Stimulated activated memory B cell treated with anti-CD40 and anti-IgM and Interleukin-4, amounts not matched to agents 10 μg/mL and 1 μg/mL and 100 μg/mL, for 72 hours (primary cell): Measurements from ENCODE around the gene FBRSL1.
"Not testable (repeated sequence)": the region's sequence is repeated elsewhere in the genome, so short reads cannot be mapped to it uniquely, and the experiment has no call there.

Source experiments
- ATAC-seq: fragments of 150-1000 bp; cut with Tn5 transposase; 2 replicates; pipeline ENCODE4 v1.10.0; 2021
- H3K27ac Mint-ChIP-seq: one replicate; pipeline ENCODE4 v1.8.0; 2022; ENCODE audit warnings: mild to moderate bottlenecking, mixed read lengths
- H3K27me3 Mint-ChIP-seq: one replicate; pipeline ENCODE4 v1.8.0; 2022; ENCODE audit warnings: mixed read lengths
- H3K36me3 Mint-ChIP-seq: one replicate; pipeline ENCODE4 v1.8.0; 2022; ENCODE audit warnings: mixed read lengths
- H3K4me1 Mint-ChIP-seq: one replicate; pipeline ENCODE4 v1.8.0; 2022; ENCODE audit warnings: mixed read lengths
- H3K4me3 Mint-ChIP-seq: one replicate; pipeline ENCODE4 v1.8.0; 2022; ENCODE audit warnings: mild to moderate bottlenecking, moderate library complexity, mixed read lengths
- H3K9me3 Mint-ChIP-seq: one replicate; pipeline ENCODE4 v1.8.0; 2022; ENCODE audit warnings: mixed read lengths

Gene FBRSL1

GRCh38 chr12:132522592-132523380, 32.8 kb downstream of the FBRSL1 start:
- H3K36me3 Mint-ChIP-seq = peaks cover 24% of the 10 kb centered on the region
- no peak overlapping the region for H3K27ac Mint-ChIP-seq
- H3K27me3 Mint-ChIP-seq = no peaks in the 10 kb centered on the region
- no peak overlapping the region for H3K4me3 Mint-ChIP-seq
- peaks cover 10% of the 10 kb centered on the region for H3K9me3 Mint-ChIP-seq
- ATAC-seq = no peak
- peaks cover 53% of the 10 kb centered on the region for H3K4me1 Mint-ChIP-seq

GRCh38 chr12:132523576-132524331, 33.8 kb downstream of the FBRSL1 start:
- no peak overlapping the region for H3K27ac Mint-ChIP-seq
- no peaks in the 10 kb centered on the region for H3K27me3 Mint-ChIP-seq
- peaks cover 2% of the 10 kb centered on the region for H3K9me3 Mint-ChIP-seq
- no peak overlapping the region for H3K4me3 Mint-ChIP-seq
- peak; percentile 80 for ATAC-seq
- peaks cover 45% of the 10 kb centered on the region for H3K4me1 Mint-ChIP-seq
- peaks cover 15% of the 10 kb centered on the region for H3K36me3 Mint-ChIP-seq

GRCh38 chr12:132524405-132524804, 34.5 kb downstream of the FBRSL1 start:
- no peaks in the 10 kb centered on the region for H3K9me3 Mint-ChIP-seq
- no peak for ATAC-seq
- peaks cover 9% of the 10 kb centered on the region for H3K36me3 Mint-ChIP-seq
- H3K4me3 Mint-ChIP-seq = no peak overlapping the region
- no peaks in the 10 kb centered on the region for H3K27me3 Mint-ChIP-seq
- no peak overlapping the region for H3K27ac Mint-ChIP-seq
- H3K4me1 Mint-ChIP-seq = peaks cover 39% of the 10 kb centered on the region

- H3K27me3 Mint-ChIP-seq = no peaks in the 10 kb centered on the region
- no peak overlapping the region for H3K4me3 Mint-ChIP-seq
- ATAC-seq = no peak
- H3K4me1 Mint-ChIP-seq = peaks cover 39% of the 10 kb centered on the region
- H3K9me3 Mint-ChIP-seq = no peaks in the 10 kb centered on the region
- peaks cover 11% of the 10 kb centered on the region for H3K36me3 Mint-ChIP-seq
- H3K27ac Mint-ChIP-seq = no peak overlapping the region
These were observed 35.3 kb downstream of the FBRSL1 start for GRCh38 chr12:132525011-132525832.

- peaks cover 9% of the 10 kb centered on the region for H3K36me3 Mint-ChIP-seq
- ATAC-seq = no peak
- H3K9me3 Mint-ChIP-seq = no peaks in the 10 kb centered on the region
- no peak overlapping the region for H3K27ac Mint-ChIP-seq
- H3K4me3 Mint-ChIP-seq = no peak overlapping the region
- H3K27me3 Mint-ChIP-seq = no peaks in the 10 kb centered on the region
- H3K4me1 Mint-ChIP-seq = peaks cover 33% of the 10 kb centered on the region
These were observed 36.0 kb downstream of the FBRSL1 start for GRCh38 chr12:132525833-132526455.

GRCh38 chr12:132527186-132527882, 37.4 kb downstream of the FBRSL1 start:
- H3K27ac Mint-ChIP-seq = no peak overlapping the region
- H3K27me3 Mint-ChIP-seq = no peaks in the 10 kb centered on the region
- no peak overlapping the region for H3K4me3 Mint-ChIP-seq
- no peaks in the 10 kb centered on the region for H3K9me3 Mint-ChIP-seq
- H3K36me3 Mint-ChIP-seq = peaks cover 9% of the 10 kb centered on the region
- peaks cover 22% of the 10 kb centered on the region for H3K4me1 Mint-ChIP-seq
- ATAC-seq = no peak

- Mint-ChIP-seq H3K4me3 (no peak overlapping the region), H3K36me3 (peaks cover 9% of the 10 kb centered on the region), H3K9me3 (no peaks in the 10 kb centered on the region), H3K27ac (no peak overlapping the region), H3K27me3 (no peaks in the 10 kb centered on the region), H3K4me1 (peaks cover 21% of the 10 kb centered on the region)
- no peak for ATAC-seq
These were observed 37.9 kb downstream of the FBRSL1 start for GRCh38 chr12:132527883-132528264.

- no peak overlapping the region for H3K27ac Mint-ChIP-seq
These were observed 38.7 kb downstream of the FBRSL1 start for GRCh38 chr12:132528564-132529106.

GRCh38 chr12:132529156-132529839, 39.3 kb downstream of the FBRSL1 start:
- Mint-ChIP-seq H3K4me1 (peaks cover 8% of the 10 kb centered on the region), H3K27me3 (no peaks in the 10 kb centered on the region), H3K4me3 (no peak overlapping the region), H3K9me3 (no peaks in the 10 kb centered on the region), H3K27ac (no peak overlapping the region), H3K36me3 (peaks cover 15% of the 10 kb centered on the region)
- no peak for ATAC-seq

More at GRCh38 chr12:132528564-132529106, 38.7 kb downstream of the FBRSL1 start:
- no peak overlapping the region for H3K4me3 Mint-ChIP-seq
- no peaks in the 10 kb centered on the region for H3K9me3 Mint-ChIP-seq
- H3K36me3 Mint-ChIP-seq = peaks cover 13% of the 10 kb centered on the region
- H3K4me1 Mint-ChIP-seq = peaks cover 13% of the 10 kb centered on the region
- no peak for ATAC-seq
- no peaks in the 10 kb centered on the region for H3K27me3 Mint-ChIP-seq

- no peaks in the 10 kb centered on the region for H3K9me3 Mint-ChIP-seq
- H3K27ac Mint-ChIP-seq = no peak overlapping the region
- H3K4me1 Mint-ChIP-seq = peaks cover 8% of the 10 kb centered on the region
- ATAC-seq = no peak
- H3K36me3 Mint-ChIP-seq = peaks cover 21% of the 10 kb centered on the region
- no peak overlapping the region for H3K4me3 Mint-ChIP-seq
- H3K27me3 Mint-ChIP-seq = no peaks in the 10 kb centered on the region
These were observed 40.0 kb downstream of the FBRSL1 start for GRCh38 chr12:132529906-132530305.

GRCh38 chr12:132530447-132530846, 40.5 kb downstream of the FBRSL1 start:
- no peak for ATAC-seq
- Mint-ChIP-seq H3K4me3 (no peak overlapping the region), H3K4me1 (peaks cover 8% of the 10 kb centered on the region), H3K27me3 (no peaks in the 10 kb centered on the region), H3K9me3 (peaks cover 3% of the 10 kb centered on the region), H3K36me3 (peaks cover 27% of the 10 kb centered on the region), H3K27ac (no peak overlapping the region)

GRCh38 chr12:132530851-132531250, 40.9 kb downstream of the FBRSL1 start:
- H3K4me1 Mint-ChIP-seq = peaks cover 8% of the 10 kb centered on the region
- H3K27me3 Mint-ChIP-seq = no peaks in the 10 kb centered on the region
- H3K27ac Mint-ChIP-seq = no peak overlapping the region
- H3K4me3 Mint-ChIP-seq = no peak overlapping the region
- peaks cover 6% of the 10 kb centered on the region for H3K9me3 Mint-ChIP-seq
- ATAC-seq = no peak
- peaks cover 28% of the 10 kb centered on the region for H3K36me3 Mint-ChIP-seq

GRCh38 chr12:132532711-132533583, 43.0 kb downstream of the FBRSL1 start:
- H3K27me3 Mint-ChIP-seq, ATAC-seq, H3K27ac Mint-ChIP-seq, H3K4me3 Mint-ChIP-seq: not testable (repeated sequence)
- Mint-ChIP-seq H3K9me3 (peaks cover 13% of the 10 kb centered on the region), H3K4me1 (peaks cover 28% of the 10 kb centered on the region), H3K36me3 (peaks cover 28% of the 10 kb centered on the region)
